Measurements from ENCODE around the gene COL5A3.

Gene COL5A3

GRCh38 chr19:10005632-10006334 is 4.5 kb downstream of the COL5A3 start:
- Mint-ChIP-seq H3K36me3 (ENCODE audit: low read depth) (peaks cover 3% of the 10 kb centered on the region), H3K27ac (no peak overlapping the region), H3K4me3 (no peak overlapping the region), H3K4me1 (ENCODE audit: low read depth) (peaks cover 13% of the 10 kb centered on the region), H3K9me3 (no peaks in the 10 kb centered on the region), H3K27me3 (ENCODE audit: low read depth) (peaks cover 37% of the 10 kb centered on the region)

GRCh38 chr19:10004617-10005016 is 5.7 kb downstream of the COL5A3 start:
- Mint-ChIP-seq H3K27me3 (ENCODE audit: low read depth) (peaks cover 38% of the 10 kb centered on the region), H3K4me3 (no peak overlapping the region), H3K27ac (no peak overlapping the region), H3K36me3 (ENCODE audit: low read depth) (peaks cover under 1% of the 10 kb centered on the region), H3K4me1 (ENCODE audit: low read depth) (peaks cover 13% of the 10 kb centered on the region), H3K9me3 (no peaks in the 10 kb centered on the region)

DNA sequence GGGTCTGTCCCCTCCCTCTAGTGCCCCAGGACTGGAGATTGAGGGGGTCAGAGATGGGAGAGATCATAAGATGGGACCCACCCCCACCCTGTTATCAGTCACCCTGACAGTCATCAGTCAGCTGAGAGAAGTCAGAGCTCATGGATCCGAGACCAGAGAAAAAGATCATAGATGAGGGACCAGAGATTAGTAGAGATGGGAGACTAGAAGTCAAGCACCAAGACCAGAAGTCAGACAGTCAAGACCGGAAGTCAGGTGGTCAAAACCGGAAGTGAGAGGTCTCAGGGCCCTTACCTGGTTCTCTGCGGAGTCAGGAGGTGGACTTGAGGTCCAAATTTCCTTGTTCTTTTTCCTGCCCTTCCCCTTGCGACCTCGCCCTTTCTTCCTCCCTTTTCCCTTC is 7.0 kb downstream of the COL5A3 start:
- no peaks in the 10 kb centered on the region for H3K36me3 Mint-ChIP-seq (ENCODE audit: low read depth)
- H3K27me3 Mint-ChIP-seq (ENCODE audit: low read depth): peaks cover 28% of the 10 kb centered on the region
- H3K4me3 Mint-ChIP-seq: no peak overlapping the region
- H3K9me3 Mint-ChIP-seq: no peaks in the 10 kb centered on the region
- peaks cover 12% of the 10 kb centered on the region for H3K4me1 Mint-ChIP-seq (ENCODE audit: low read depth)
- no peak overlapping the region for H3K27ac Mint-ChIP-seq

GRCh38 chr19:10001899-10002298 is 8.4 kb downstream of the COL5A3 start:
- Mint-ChIP-seq H3K9me3 (no peaks in the 10 kb centered on the region), H3K4me1 (ENCODE audit: low read depth) (peaks cover 12% of the 10 kb centered on the region), H3K27ac (no peak overlapping the region), H3K27me3 (ENCODE audit: low read depth) (peaks cover 21% of the 10 kb centered on the region), H3K4me3 (no peak overlapping the region), H3K36me3 (ENCODE audit: low read depth) (no peaks in the 10 kb centered on the region)

GRCh38 chr19:10000171-10000826 is 10.0 kb downstream of the COL5A3 start:
- Mint-ChIP-seq H3K27me3 (ENCODE audit: low read depth) (peaks cover 15% of the 10 kb centered on the region), H3K27ac (no peak overlapping the region), H3K36me3 (ENCODE audit: low read depth) (no peaks in the 10 kb centered on the region), H3K9me3 (no peaks in the 10 kb centered on the region), H3K4me3 (no peak overlapping the region), H3K4me1 (ENCODE audit: low read depth) (peaks cover 8% of the 10 kb centered on the region)

DNA sequence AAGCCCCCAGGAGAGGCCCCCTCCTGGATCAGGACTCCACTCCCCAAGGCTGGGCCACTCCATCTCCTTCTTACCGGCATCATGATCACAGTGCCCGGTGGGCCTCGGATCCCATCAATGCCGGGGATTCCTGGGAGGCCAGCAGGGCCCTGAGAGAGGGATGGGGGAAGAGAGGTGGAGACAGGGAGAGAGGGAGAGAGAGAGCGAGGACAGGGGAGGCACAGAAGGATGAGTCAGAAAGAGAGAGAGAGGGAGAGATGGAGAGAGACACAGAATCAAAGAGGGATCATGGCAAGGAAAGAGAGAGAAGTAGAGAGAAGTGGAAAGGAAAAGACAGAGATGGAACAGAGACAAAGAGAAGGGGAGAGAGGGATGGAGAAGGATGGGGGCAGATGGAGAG is 13.8 kb downstream of the COL5A3 start:
- Mint-ChIP-seq H3K4me3 (no peak overlapping the region), H3K4me1 (ENCODE audit: low read depth) (peaks cover 3% of the 10 kb centered on the region), H3K9me3 (no peaks in the 10 kb centered on the region), H3K27ac (no peak overlapping the region), H3K36me3 (ENCODE audit: low read depth) (no peaks in the 10 kb centered on the region), H3K27me3 (ENCODE audit: low read depth) (peaks cover 11% of the 10 kb centered on the region)

DNA sequence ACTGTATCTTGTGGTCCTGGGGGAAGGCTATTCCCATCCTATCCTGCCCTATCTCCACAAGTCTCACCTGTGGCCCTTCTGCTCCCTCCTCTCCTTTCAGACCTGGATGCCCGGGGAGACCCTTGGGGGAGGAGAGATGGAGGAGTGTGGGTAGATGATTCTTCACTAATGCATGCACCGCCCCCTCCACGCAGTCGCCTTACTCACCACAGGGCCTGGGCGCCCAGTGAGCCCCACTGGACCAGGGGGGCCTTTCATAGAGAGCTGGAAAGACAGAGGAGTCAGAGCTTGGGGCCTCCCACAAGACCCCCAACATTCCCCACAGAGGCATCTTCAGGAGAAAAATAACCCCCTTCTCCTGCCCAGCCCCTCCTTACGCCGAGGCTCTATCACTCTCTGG is 14.3 kb downstream of the COL5A3 start:
- no peaks in the 10 kb centered on the region for H3K9me3 Mint-ChIP-seq

DNA sequence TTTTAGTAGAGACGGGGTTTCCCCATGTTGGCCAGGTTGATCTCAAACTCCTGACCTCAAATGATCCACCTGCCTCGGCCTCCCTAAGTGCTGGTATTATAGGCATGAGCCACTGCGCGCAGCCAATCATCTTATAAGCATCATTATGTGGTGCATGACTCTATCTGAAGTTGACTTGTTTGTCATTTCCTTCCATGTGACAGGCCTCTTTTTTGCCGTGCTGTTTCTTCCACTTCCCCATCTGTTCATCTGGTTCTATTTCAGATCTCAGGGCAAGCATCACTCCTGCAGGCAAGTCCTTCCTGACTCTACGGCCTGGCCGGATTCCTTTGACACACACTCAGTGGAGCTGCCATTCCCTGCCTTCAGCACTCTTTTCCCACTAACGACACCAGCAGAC is 15.2 kb downstream of the COL5A3 start:
- peaks cover 6% of the 10 kb centered on the region for H3K27me3 Mint-ChIP-seq (ENCODE audit: low read depth)
- H3K4me3 Mint-ChIP-seq: no peak overlapping the region
- H3K27ac Mint-ChIP-seq: no peak overlapping the region
- H3K9me3 Mint-ChIP-seq: no peaks in the 10 kb centered on the region
- H3K4me1 Mint-ChIP-seq (ENCODE audit: low read depth): peaks cover 2% of the 10 kb centered on the region
- no peaks in the 10 kb centered on the region for H3K36me3 Mint-ChIP-seq (ENCODE audit: low read depth)

More for the DNA sequence above, 14.3 kb downstream of the COL5A3 start:
- no peak overlapping the region for H3K27ac Mint-ChIP-seq
- H3K27me3 Mint-ChIP-seq (ENCODE audit: low read depth): peaks cover 11% of the 10 kb centered on the region
- H3K4me3 Mint-ChIP-seq: no peak overlapping the region
- H3K4me1 Mint-ChIP-seq (ENCODE audit: low read depth): peaks cover 3% of the 10 kb centered on the region
- no peaks in the 10 kb centered on the region for H3K36me3 Mint-ChIP-seq (ENCODE audit: low read depth)

DNA sequence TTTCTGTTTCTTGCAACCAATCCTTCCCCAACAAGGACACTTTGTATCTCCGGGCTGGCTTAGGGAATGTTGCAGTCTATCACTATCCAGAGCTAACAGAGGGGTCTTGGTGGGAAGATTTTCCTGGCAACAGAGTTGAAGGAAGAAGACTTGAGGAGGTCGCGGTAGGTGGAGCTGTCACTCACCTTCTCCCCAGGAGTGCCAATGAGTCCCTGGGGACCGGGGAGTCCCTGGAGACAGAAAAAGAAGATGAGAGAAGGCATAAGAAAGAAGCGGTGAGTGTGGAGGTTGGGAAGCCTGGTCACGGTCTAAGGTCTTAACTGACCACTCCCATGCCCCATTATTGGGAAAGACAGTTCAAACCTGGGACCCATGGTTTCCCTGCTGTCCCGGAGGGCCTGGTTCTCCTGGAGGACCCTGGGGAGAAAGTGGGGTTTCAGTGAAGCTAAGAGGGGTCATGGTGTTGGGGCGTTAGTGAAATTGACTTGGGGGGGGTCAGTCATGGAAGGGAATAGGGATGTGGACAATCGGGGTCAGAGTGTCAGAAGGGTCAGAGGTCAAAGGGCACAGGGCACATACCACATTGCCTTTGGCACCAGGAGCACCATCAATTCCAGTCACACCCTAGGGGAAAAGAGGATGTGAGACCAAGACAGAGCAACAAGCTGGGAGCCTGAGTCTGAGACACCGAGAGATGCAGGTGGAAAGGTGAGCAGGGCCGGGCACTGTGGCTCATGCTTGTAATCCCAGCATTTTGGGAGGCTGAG is 18.7 kb downstream of the COL5A3 start:
- no peak overlapping the region for H3K27ac Mint-ChIP-seq
- H3K27me3 Mint-ChIP-seq (ENCODE audit: low read depth): no peaks in the 10 kb centered on the region
- H3K4me3 Mint-ChIP-seq: no peak overlapping the region
- H3K9me3 Mint-ChIP-seq: no peaks in the 10 kb centered on the region
- H3K36me3 Mint-ChIP-seq (ENCODE audit: low read depth): no peaks in the 10 kb centered on the region
- no peaks in the 10 kb centered on the region for H3K4me1 Mint-ChIP-seq (ENCODE audit: low read depth)

DNA sequence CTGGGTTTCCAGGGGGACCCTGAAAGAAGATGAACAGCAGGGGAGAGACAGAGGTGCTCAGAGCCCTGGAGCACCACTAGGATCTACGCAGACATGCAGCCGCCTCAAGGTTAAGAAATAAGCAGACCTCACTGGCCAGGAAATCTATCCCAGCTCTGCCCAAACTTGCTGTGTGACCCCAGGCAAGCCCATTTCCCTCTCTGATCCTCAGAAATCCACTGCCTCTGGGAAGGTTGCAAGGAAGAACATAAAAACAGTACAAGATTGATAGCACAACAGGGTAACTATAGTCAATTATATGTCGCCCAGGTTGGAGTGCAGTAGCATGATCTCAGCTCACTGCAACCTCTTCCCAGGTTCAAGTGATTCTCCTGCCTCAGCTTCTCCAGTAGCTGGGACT is 20.8 kb downstream of the COL5A3 start:
- H3K4me1 Mint-ChIP-seq (ENCODE audit: low read depth): no peaks in the 10 kb centered on the region
- no peak overlapping the region for H3K4me3 Mint-ChIP-seq
- no peak overlapping the region for H3K27ac Mint-ChIP-seq

DNA sequence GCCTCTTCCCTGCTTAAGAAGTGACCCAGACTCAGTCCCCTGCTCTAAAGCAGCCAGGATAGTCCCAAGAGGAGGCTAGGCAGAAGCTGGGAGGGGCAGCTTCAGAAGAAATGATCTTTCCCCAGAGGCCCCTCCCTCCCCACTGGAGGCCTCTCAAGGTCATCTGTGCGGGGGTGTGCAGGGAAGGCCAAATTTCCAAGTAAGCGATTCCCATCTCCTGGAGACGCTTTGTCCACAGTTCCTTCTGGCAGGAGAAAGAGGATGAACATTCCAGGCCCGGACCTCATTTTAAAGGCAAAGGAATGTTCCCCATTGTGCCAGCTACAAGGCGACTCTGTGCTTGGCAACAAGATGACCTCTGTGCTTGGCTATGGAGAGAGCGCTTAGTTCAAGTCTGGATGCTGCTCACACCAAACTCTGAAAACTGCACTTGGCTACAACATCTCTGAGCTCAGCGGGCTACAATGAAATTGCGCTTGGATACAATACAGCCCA is 23.5 kb downstream of the COL5A3 start:
- Mint-ChIP-seq H3K27me3 (ENCODE audit: low read depth) (no peaks in the 10 kb centered on the region), H3K27ac (no peak overlapping the region), H3K9me3 (no peaks in the 10 kb centered on the region)

More for the DNA sequence above, 20.8 kb downstream of the COL5A3 start:
- Mint-ChIP-seq H3K27me3 (ENCODE audit: low read depth) (no peaks in the 10 kb centered on the region), H3K36me3 (ENCODE audit: low read depth) (no peaks in the 10 kb centered on the region), H3K9me3 (no peaks in the 10 kb centered on the region)

GRCh38 chr19:9981406-9982260 is 28.7 kb downstream of the COL5A3 start:
- Mint-ChIP-seq H3K9me3 (no peaks in the 10 kb centered on the region), H3K27ac (no peak overlapping the region), H3K27me3 (ENCODE audit: low read depth) (no peaks in the 10 kb centered on the region), H3K4me1 (ENCODE audit: low read depth) (no peaks in the 10 kb centered on the region), H3K4me3 (no peak overlapping the region), H3K36me3 (ENCODE audit: low read depth) (no peaks in the 10 kb centered on the region)

More for the DNA sequence above, 23.5 kb downstream of the COL5A3 start:
- Mint-ChIP-seq H3K4me1 (ENCODE audit: low read depth) (no peaks in the 10 kb centered on the region), H3K4me3 (no peak overlapping the region), H3K36me3 (ENCODE audit: low read depth) (no peaks in the 10 kb centered on the region)

GRCh38 chr19:9972103-9972502 is 38.2 kb downstream of the COL5A3 start:
- no peaks in the 10 kb centered on the region for H3K36me3 Mint-ChIP-seq (ENCODE audit: low read depth)
- peaks cover 5% of the 10 kb centered on the region for H3K27me3 Mint-ChIP-seq (ENCODE audit: low read depth)
- H3K4me3 Mint-ChIP-seq: no peak overlapping the region
- no peaks in the 10 kb centered on the region for H3K4me1 Mint-ChIP-seq (ENCODE audit: low read depth)
- no peaks in the 10 kb centered on the region for H3K9me3 Mint-ChIP-seq
- H3K27ac Mint-ChIP-seq: no peak overlapping the region
